DOHH2 (cell line): ENCODE results near the gene SLC6A12.

Source experiments
- H3F3A ChIP-seq: fragments of 200-600 bp; sonication (generic), shearing (Covaris generic); 2 replicates; pipeline ENCODE4 v1.6.0; 2016; ENCODE audit warnings: antibody characterized with exemption, mild to moderate bottlenecking; ENCODE audit not compliant: control insufficient read depth, insufficient read depth
- H3K27ac ChIP-seq: fragments of 200-600 bp; sonication (generic); 2 replicates; pipeline ENCODE4 v1.5.1; 2014; ENCODE audit warnings: low read depth, mild to moderate bottlenecking, low read length, moderate library complexity
- H3K27me3 ChIP-seq: fragments of 200-600 bp; sonication (generic); 2 replicates; pipeline ENCODE4 v1.6.1; 2014; ENCODE audit warnings: mild to moderate bottlenecking, low read length, mixed read lengths; ENCODE audit not compliant: control insufficient read depth
- H3K36me3 ChIP-seq: fragments of 200-600 bp; sonication (generic); 2 replicates; pipeline ENCODE4 v1.6.1; 2014; ENCODE audit warnings: mild to moderate bottlenecking, low read length, moderate library complexity, mixed read lengths; ENCODE audit not compliant: control insufficient read depth
- H3K4me1 ChIP-seq: fragments of 200-600 bp; sonication (generic); 2 replicates; pipeline ENCODE4 v1.6.1; 2014; ENCODE audit warnings: mild to moderate bottlenecking, low read length, mixed read lengths; ENCODE audit not compliant: control insufficient read depth
- H3K4me2 ChIP-seq: fragments of 200-600 bp; sonication (generic); 2 replicates; pipeline ENCODE4 v1.6.0; 2014; ENCODE audit warnings: mild to moderate bottlenecking, low read length, moderate library complexity
- H3K4me3 ChIP-seq: fragments of 200-600 bp; sonication (generic); 2 replicates; pipeline ENCODE4 v1.5.1; 2014; ENCODE audit warnings: mild to moderate bottlenecking, low read length, mixed read lengths
- H3K79me2 ChIP-seq: fragments of 200-600 bp; sonication (generic); 2 replicates; pipeline ENCODE4 v1.6.1; 2014; ENCODE audit warnings: mild to moderate bottlenecking, low read length, mixed read lengths; ENCODE audit not compliant: control insufficient read depth
- H3K9me2 ChIP-seq: fragments of 200-600 bp; sonication (generic); replicated peaks from 2 replicates; pipeline ENCODE4 v1.6.1; 2014; ENCODE audit warnings: mild to moderate bottlenecking, low read length, mixed read lengths; ENCODE audit not compliant: control insufficient read depth
- H3K9me3 ChIP-seq: fragments of 200-600 bp; sonication (generic); 2 replicates; pipeline ENCODE4 v1.6.1; 2014; ENCODE audit warnings: antibody characterized with exemption, low read length, mixed read lengths; ENCODE audit not compliant: control insufficient read depth, insufficient read depth
- H4K20me1 ChIP-seq: fragments of 200-600 bp; sonication (generic); 2 replicates; pipeline ENCODE4 v1.6.0; 2014; ENCODE audit warnings: low read depth, mild to moderate bottlenecking, antibody characterized with exemption, low read length, moderate library complexity; ENCODE audit not compliant: control insufficient read depth, insufficient read depth
- CTCF ChIP-seq: fragments of 200-600 bp; sonication (generic); IDR thresholded peaks from one replicate; pipeline ENCODE4 v1.5.1; 2014; ENCODE audit warnings: antibody characterized with exemption, mild to moderate bottlenecking, low read depth, low read length; ENCODE audit not compliant: poor library complexity, severe bottlenecking
- EZH2phosphoT487 ChIP-seq: fragments of 200-600 bp; sonication (generic); IDR thresholded peaks from 2 replicates; pipeline ENCODE4 v1.6.1; 2017; ENCODE audit warnings: borderline replicate concordance, mild to moderate bottlenecking, antibody characterized with exemption, low read length, moderate library complexity, mixed read lengths

The SLC6A12 gene

GRCh38 chr12:185576-185955 lies 28.4 kb downstream of the SLC6A12 start:
- Histone ChIP-seq H3K27me3 (no peaks in the 10 kb centered on the region), H3K36me3 (no peaks in the 10 kb centered on the region), H3F3A (no peaks in the 10 kb centered on the region), H3K4me1 (no peaks in the 10 kb centered on the region), H4K20me1 (no peaks in the 10 kb centered on the region), H3K79me2 (no peaks in the 10 kb centered on the region), H3K9me2 (no peaks in the 10 kb centered on the region), H3K4me3 (no peak overlapping the region), H3K27ac (no peak overlapping the region), H3K9me3 (no peaks in the 10 kb centered on the region; the same call in 1 of the 2 replicates), H3K4me2 (no peak overlapping the region)
- TF ChIP-seq CTCF (no peak), EZH2phosphoT487 (no peak)

GRCh38 chr12:184811-185575 lies 29.0 kb downstream of the SLC6A12 start:
- Histone ChIP-seq H3K27ac (no peak overlapping the region), H3K9me3 (no peaks in the 10 kb centered on the region; the same call in 1 of the 2 replicates), H3K36me3 (no peaks in the 10 kb centered on the region), H3K4me1 (no peaks in the 10 kb centered on the region), H3K4me3 (no peak overlapping the region), H3K27me3 (no peaks in the 10 kb centered on the region), H3K4me2 (no peak overlapping the region), H3K79me2 (no peaks in the 10 kb centered on the region), H3K9me2 (no peaks in the 10 kb centered on the region), H4K20me1 (no peaks in the 10 kb centered on the region), H3F3A (no peaks in the 10 kb centered on the region)
- TF ChIP-seq CTCF (no peak), EZH2phosphoT487 (no peak)

GRCh38 chr12:182381-182892 lies 31.5 kb downstream of the SLC6A12 start:
- Histone ChIP-seq H3K4me2 (no peak overlapping the region), H3K79me2 (no peaks in the 10 kb centered on the region), H3K27me3 (no peaks in the 10 kb centered on the region), H3K27ac (no peak overlapping the region), H3K36me3 (no peaks in the 10 kb centered on the region), H3K4me3 (no peak overlapping the region), H3K9me2 (no peaks in the 10 kb centered on the region), H3K9me3 (no peaks in the 10 kb centered on the region), H3K4me1 (no peaks in the 10 kb centered on the region), H3F3A (no peaks in the 10 kb centered on the region), H4K20me1 (no peaks in the 10 kb centered on the region)
- TF ChIP-seq CTCF (no peak), EZH2phosphoT487 (no peak)
